K562 (cell line): ENCODE results near the gene LRRC8E.

ENCODE experiments used
- E2F3 ChIP-seq: fragments of 250-450 bp; sonication (Bioruptor Pico); IDR thresholded peaks from 2 replicates; pipeline ENCODE4 v1.4.0; 2020; ENCODE audit warnings: mild to moderate bottlenecking
- ESRRB ChIP-seq: fragments of 250-450 bp; sonication (Bioruptor Pico); IDR thresholded peaks from 2 replicates; pipeline ENCODE4 v1.5.0; 2020; ENCODE audit warnings: mild to moderate bottlenecking, moderate library complexity, borderline replicate concordance
- POLR2A ChIP-seq: fragments of 450-650 bp; conservative IDR thresholded peaks from 2 replicates; pipeline ENCODE4 v1.6.1; 2016
- RAD51 ChIP-seq: fragments of 450-650 bp; IDR thresholded peaks from 2 replicates; pipeline ENCODE4 v1.7.1; 2016; ENCODE audit warnings: low read depth, mild to moderate bottlenecking, borderline replicate concordance
- RFX5 ChIP-seq: IDR thresholded peaks from 2 replicates; pipeline ENCODE4 v1.6.1; 2011; ENCODE audit warnings: low read depth, mild to moderate bottlenecking, improper control_type of control experiment, low read length
- TEAD2 ChIP-seq: fragments of 450-650 bp; IDR thresholded peaks from 2 replicates; pipeline ENCODE4 v1.6.1; 2016; ENCODE audit warnings: missing genetic modification characterization, control low read depth, missing compliant biosample characterization
- TF ChIP-seq, protein P1 (sequence below), 3 experiments: IDR thresholded peaks in 2 of 3; conservative IDR thresholded peaks in 1 of 3; 2 replicates each; pipeline ENCODE4 v1.5.1; 2011 to 2012; ENCODE audit warnings: low read length in 3 of 3, mild to moderate bottlenecking in 3 of 3, control low read depth in 2 of 3, improper control_type of control experiment in 1 of 3, inconsistent platforms in 1 of 3, low read depth in 1 of 3, mixed read lengths in 1 of 3, moderate library complexity in 1 of 3; ENCODE audit not compliant: insufficient read depth in 2 of 3
- TF ChIP-seq, protein P2 (sequence below): fragments of 250-450 bp; sonication (Bioruptor Pico); IDR thresholded peaks from 2 replicates; pipeline ENCODE4 v1.5.0; 2020; ENCODE audit warnings: mild to moderate bottlenecking
- TF ChIP-seq, protein P3 (sequence below): sonication (generic); formaldehyde crosslinking; IDR thresholded peaks from 2 replicates; pipeline ENCODE4 v1.8.1; 2023; ENCODE audit warnings: mild to moderate bottlenecking, missing genetic modification reagents
- TF ChIP-seq, protein P4 (sequence below), 2 experiments: fragments of 450-650 bp in 1 of 2; sonication (generic) in 1 of 2; formaldehyde crosslinking; conservative IDR thresholded peaks; 2 replicates each; pipeline versions ENCODE4 v1.4.0 to v1.8.1; 2020 to 2022; ENCODE audit warnings: mild to moderate bottlenecking in 1 of 2, missing genetic modification reagents in 1 of 2
- TF ChIP-seq, protein P5 (sequence below): sonication (generic); formaldehyde crosslinking; IDR thresholded peaks from 2 replicates; pipeline ENCODE4 v1.5.0; 2020; ENCODE audit warnings: missing genetic modification reagents
- TF ChIP-seq, protein P6 (sequence below): sonication (generic); formaldehyde crosslinking; IDR thresholded peaks from 2 replicates; pipeline ENCODE4 v1.8.1; 2022; ENCODE audit warnings: missing genetic modification reagents
- TF ChIP-seq, protein P7 (sequence below): sonication (generic); formaldehyde crosslinking; IDR thresholded peaks from 2 replicates; pipeline ENCODE4 v1.8.0; 2022; ENCODE audit warnings: mild to moderate bottlenecking, missing genetic modification reagents

DNA sequence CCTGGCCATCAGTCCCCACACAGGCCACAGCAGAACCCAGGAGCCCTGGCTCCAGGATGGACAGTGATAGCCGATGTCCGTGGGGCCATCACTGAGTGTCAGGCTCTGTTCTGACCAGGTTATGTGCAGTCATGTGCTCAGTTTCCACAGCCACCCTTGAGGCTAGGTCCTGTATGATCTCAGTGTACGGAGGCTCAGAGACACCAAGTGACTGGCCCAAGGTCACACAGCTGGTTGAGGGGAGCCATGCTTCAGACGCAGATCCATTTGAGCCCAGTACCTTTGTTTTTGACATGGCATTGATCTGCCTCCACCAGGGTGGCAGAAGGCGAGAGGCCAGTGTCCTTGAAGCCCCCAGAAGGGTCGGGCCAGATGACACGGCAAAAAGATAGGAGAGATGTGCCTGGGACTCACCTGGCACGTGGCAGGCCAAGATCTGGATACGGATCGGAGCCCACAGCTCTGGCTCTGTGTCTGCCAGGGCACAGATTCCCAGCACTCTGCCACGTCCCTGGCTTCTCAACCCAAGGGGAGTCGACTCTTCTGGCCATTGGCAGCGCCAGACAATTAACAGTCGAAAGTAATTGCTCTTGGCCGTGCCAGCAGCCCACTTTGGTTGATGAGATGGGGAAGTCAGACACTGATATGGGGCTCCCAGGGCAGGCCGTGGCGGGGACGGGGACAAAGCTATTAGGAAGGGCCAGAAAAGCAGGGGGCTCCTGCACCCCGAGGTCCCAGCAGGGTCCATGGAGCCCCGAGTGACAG, 42.7 kb upstream of the LRRC8E start:
- TF ChIP-seq, protein P1, sequence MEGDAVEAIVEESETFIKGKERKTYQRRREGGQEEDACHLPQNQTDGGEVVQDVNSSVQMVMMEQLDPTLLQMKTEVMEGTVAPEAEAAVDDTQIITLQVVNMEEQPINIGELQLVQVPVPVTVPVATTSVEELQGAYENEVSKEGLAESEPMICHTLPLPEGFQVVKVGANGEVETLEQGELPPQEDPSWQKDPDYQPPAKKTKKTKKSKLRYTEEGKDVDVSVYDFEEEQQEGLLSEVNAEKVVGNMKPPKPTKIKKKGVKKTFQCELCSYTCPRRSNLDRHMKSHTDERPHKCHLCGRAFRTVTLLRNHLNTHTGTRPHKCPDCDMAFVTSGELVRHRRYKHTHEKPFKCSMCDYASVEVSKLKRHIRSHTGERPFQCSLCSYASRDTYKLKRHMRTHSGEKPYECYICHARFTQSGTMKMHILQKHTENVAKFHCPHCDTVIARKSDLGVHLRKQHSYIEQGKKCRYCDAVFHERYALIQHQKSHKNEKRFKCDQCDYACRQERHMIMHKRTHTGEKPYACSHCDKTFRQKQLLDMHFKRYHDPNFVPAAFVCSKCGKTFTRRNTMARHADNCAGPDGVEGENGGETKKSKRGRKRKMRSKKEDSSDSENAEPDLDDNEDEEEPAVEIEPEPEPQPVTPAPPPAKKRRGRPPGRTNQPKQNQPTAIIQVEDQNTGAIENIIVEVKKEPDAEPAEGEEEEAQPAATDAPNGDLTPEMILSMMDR (IDR thresholded peaks at IDR 0.05 in 2 of 3, conservative IDR thresholded peaks at IDR 0.05 in 1 of 3; ENCODE audit: insufficient read depth in 2 of 3, low read depth in 1 of 3, low read length in 3 of 3), result no peak
- TF ChIP-seq, protein P2, sequence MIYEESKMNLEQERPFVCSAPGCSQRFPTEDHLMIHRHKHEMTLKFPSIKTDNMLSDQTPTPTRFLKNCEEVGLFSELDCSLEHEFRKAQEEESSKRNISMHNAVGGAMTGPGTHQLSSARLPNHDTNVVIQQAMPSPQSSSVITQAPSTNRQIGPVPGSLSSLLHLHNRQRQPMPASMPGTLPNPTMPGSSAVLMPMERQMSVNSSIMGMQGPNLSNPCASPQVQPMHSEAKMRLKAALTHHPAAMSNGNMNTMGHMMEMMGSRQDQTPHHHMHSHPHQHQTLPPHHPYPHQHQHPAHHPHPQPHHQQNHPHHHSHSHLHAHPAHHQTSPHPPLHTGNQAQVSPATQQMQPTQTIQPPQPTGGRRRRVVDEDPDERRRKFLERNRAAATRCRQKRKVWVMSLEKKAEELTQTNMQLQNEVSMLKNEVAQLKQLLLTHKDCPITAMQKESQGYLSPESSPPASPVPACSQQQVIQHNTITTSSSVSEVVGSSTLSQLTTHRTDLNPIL (CRISPR knock-in tag), result no peak
- no peak for TF ChIP-seq RAD51
- TF ChIP-seq, protein P3, sequence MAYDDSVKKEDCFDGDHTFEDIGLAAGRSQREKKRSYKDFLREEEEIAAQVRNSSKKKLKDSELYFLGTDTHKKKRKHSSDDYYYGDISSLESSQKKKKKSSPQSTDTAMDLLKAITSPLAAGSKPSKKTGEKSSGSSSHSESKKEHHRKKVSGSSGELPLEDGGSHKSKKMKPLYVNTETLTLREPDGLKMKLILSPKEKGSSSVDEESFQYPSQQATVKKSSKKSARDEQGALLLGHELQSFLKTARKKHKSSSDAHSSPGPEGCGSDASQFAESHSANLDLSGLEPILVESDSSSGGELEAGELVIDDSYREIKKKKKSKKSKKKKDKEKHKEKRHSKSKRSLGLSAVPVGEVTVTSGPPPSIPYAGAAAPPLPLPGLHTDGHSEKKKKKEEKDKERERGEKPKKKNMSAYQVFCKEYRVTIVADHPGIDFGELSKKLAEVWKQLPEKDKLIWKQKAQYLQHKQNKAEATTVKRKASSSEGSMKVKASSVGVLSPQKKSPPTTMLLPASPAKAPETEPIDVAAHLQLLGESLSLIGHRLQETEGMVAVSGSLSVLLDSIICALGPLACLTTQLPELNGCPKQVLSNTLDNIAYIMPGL (CRISPR knock-in tag), result no peak
- no peak for TF ChIP-seq ESRRB
- TF ChIP-seq, protein P4, sequence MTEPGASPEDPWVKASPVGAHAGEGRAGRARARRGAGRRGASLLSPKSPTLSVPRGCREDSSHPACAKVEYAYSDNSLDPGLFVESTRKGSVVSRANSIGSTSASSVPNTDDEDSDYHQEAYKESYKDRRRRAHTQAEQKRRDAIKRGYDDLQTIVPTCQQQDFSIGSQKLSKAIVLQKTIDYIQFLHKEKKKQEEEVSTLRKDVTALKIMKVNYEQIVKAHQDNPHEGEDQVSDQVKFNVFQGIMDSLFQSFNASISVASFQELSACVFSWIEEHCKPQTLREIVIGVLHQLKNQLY (CRISPR knock-in tag; conservative IDR thresholded peaks at IDR 0.05), result no peak
- TF ChIP-seq, protein P5, sequence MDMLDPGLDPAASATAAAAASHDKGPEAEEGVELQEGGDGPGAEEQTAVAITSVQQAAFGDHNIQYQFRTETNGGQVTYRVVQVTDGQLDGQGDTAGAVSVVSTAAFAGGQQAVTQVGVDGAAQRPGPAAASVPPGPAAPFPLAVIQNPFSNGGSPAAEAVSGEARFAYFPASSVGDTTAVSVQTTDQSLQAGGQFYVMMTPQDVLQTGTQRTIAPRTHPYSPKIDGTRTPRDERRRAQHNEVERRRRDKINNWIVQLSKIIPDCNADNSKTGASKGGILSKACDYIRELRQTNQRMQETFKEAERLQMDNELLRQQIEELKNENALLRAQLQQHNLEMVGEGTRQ, result no peak
- TF ChIP-seq TEAD2, result no peak
- no peak for TF ChIP-seq E2F3 (CRISPR knock-in tag)
- TF ChIP-seq RFX5, result no peak
- no peak for TF ChIP-seq POLR2A
- TF ChIP-seq, protein P6, sequence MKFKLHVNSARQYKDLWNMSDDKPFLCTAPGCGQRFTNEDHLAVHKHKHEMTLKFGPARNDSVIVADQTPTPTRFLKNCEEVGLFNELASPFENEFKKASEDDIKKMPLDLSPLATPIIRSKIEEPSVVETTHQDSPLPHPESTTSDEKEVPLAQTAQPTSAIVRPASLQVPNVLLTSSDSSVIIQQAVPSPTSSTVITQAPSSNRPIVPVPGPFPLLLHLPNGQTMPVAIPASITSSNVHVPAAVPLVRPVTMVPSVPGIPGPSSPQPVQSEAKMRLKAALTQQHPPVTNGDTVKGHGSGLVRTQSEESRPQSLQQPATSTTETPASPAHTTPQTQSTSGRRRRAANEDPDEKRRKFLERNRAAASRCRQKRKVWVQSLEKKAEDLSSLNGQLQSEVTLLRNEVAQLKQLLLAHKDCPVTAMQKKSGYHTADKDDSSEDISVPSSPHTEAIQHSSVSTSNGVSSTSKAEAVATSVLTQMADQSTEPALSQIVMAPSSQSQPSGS (CRISPR knock-in tag), result no peak
- TF ChIP-seq, protein P7, sequence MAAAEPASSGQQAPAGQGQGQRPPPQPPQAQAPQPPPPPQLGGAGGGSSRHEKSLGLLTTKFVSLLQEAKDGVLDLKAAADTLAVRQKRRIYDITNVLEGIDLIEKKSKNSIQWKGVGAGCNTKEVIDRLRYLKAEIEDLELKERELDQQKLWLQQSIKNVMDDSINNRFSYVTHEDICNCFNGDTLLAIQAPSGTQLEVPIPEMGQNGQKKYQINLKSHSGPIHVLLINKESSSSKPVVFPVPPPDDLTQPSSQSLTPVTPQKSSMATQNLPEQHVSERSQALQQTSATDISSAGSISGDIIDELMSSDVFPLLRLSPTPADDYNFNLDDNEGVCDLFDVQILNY (CRISPR knock-in tag), result no peak
